Measurements from ENCODE around the gene MACROD2.

The MACROD2 gene

DNA sequence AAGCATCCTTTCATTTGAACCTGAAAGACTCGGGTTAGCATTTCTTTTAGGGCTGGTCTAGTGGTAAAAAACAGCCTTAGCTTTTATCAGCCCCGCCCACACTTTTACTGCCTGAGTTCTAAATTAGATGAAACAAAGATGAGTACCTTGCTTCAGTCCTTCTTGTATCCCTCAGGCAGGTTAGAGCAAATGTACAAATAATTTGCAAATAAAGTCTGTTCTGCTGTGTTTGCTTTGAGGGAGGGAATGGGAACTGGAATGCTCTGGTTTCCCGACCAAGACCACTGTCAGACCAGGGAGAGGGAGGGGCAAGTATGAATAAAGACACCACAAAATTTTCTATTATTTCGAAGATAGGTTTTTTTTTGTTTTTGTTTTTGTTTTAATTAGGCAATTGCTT lies 427.6 kb downstream of the MACROD2 start:
- POLR2A ChIA-PET: no interaction called here
- DNase-seq (ENCODE audit: low read depth, low spot score): no peak
- H3K4me3 ChIP-seq (ENCODE audit: low read depth, low read length): no peak overlapping the region
- TF ChIP-seq, protein P1, sequence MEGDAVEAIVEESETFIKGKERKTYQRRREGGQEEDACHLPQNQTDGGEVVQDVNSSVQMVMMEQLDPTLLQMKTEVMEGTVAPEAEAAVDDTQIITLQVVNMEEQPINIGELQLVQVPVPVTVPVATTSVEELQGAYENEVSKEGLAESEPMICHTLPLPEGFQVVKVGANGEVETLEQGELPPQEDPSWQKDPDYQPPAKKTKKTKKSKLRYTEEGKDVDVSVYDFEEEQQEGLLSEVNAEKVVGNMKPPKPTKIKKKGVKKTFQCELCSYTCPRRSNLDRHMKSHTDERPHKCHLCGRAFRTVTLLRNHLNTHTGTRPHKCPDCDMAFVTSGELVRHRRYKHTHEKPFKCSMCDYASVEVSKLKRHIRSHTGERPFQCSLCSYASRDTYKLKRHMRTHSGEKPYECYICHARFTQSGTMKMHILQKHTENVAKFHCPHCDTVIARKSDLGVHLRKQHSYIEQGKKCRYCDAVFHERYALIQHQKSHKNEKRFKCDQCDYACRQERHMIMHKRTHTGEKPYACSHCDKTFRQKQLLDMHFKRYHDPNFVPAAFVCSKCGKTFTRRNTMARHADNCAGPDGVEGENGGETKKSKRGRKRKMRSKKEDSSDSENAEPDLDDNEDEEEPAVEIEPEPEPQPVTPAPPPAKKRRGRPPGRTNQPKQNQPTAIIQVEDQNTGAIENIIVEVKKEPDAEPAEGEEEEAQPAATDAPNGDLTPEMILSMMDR (IDR thresholded peaks at IDR 0.05; ENCODE audit: insufficient read depth, low read length, missing control alignments): no peak
- CTCF ChIA-PET: no interaction called here

DNA sequence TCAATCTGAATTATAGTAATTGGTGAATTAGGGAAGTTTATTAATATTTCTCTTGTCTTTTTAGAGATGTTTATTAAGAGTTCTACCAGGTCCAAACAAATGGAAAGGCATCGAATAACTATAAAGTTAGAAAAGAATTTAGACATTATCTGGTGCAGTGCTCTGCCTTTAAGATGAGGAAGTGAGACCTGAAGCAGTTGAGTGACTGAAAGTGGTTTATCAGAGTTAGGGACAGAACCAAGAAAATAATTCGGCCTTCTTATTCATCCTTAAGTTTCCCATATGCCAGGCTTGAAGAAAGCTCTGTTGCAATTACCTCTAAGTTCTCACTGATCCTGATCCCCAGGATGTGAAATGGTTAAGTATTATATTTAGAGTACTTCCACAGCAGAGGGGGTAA lies 436.3 kb downstream of the MACROD2 start:
- TF ChIP-seq, protein P1 (IDR thresholded peaks at IDR 0.05; ENCODE audit: insufficient read depth, low read length, missing control alignments): no peak
- POLR2A ChIA-PET: no interaction called here
- DNase-seq (ENCODE audit: low read depth, low spot score): no peak
- no peak overlapping the region for H3K4me3 ChIP-seq (ENCODE audit: low read depth, low read length)
- CTCF ChIA-PET: no interaction called here

DNA sequence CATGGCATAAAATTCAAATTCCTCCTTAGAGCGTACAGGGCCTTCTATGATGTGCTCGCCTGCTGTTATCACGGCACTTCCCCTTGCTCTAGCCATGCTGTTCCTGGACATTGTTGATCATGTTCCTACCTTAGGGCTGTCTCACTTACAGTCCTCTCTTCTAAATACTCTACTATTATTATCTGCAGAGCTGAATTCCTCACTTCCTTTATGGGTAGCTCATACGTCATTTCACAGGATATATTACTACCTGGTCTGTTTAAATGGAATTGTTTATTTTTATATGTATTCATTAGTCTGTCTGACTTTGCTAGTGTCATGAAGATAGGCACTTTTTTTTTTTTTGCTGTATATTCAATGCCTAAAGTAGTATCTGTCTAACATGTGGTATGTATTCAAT lies 436.8 kb downstream of the MACROD2 start:
- DNase-seq (ENCODE audit: low read depth, low spot score): no peak
- ChIA-PET POLR2A (no interaction called here), CTCF (no interaction called here)
- H3K4me3 ChIP-seq (ENCODE audit: low read depth, low read length): no peak overlapping the region
- TF ChIP-seq, protein P1 (IDR thresholded peaks at IDR 0.05; ENCODE audit: insufficient read depth, low read length, missing control alignments): no peak

DNA sequence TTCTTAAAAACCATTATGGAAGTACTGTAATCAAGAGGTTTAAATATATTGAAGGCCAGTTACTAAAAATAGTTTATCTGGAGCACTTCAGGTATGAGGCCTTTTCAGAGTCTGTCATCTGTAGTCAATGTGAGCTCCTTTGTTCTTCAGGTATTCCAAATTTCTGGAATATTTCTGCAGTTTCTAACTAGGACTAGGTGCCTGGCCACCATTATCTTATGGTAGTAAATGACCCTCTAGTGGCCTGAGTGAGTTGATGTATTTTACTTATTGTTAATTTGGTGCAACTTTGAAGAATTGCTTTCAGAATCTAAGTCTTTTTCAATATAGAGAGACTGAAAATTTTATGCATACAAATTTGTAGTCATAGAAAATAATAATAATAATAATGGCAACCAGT lies 437.3 kb downstream of the MACROD2 start:
- no peak for DNase-seq (ENCODE audit: low read depth, low spot score)
- CTCF ChIA-PET: no interaction called here
- H3K4me3 ChIP-seq (ENCODE audit: low read depth, low read length): no peak overlapping the region
- POLR2A ChIA-PET: no interaction called here
- TF ChIP-seq, protein P1 (IDR thresholded peaks at IDR 0.05; ENCODE audit: insufficient read depth, low read length, missing control alignments): no peak

DNA sequence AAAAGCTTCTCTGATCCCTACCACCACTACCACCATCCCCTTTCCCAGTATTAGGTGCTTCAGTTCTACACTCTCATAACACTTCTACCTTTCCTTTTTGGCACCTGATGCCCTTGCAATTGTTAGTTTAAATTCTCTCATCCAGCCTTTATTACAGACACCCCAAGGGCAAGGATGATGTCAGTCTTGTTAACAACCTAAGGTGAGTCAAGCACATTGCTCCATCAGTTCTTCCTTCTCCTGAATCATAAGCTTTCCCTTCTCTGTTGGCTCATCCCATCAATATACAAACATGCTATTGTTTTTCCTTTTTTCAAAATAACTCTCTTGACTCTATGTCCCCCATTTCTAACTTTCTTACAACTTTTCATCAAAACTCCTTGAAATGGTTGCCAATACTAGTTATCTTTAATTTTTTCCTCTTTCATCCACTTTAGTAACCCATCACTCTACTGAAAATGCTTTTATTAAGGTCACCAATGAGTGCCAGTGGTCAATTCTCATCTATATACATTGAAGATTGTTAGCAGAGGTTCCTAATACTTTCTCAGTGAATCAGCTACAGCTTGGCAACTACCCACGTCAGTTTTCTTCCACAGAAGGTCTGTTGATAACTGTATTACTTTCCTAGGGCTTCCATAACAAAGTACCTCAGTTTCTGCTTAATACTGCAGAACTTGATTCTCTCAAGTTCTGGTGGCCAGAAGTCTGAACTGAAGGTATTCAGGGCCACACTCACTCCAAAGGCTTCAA lies 439.2 kb downstream of the MACROD2 start:
- no peak overlapping the region for H3K4me3 ChIP-seq (ENCODE audit: low read depth, low read length)
- ChIA-PET CTCF (no interaction called here), POLR2A (no interaction called here)
- DNase-seq (ENCODE audit: low read depth, low spot score): no peak
- TF ChIP-seq, protein P1 (IDR thresholded peaks at IDR 0.05; ENCODE audit: insufficient read depth, low read length, missing control alignments): no peak

DNA sequence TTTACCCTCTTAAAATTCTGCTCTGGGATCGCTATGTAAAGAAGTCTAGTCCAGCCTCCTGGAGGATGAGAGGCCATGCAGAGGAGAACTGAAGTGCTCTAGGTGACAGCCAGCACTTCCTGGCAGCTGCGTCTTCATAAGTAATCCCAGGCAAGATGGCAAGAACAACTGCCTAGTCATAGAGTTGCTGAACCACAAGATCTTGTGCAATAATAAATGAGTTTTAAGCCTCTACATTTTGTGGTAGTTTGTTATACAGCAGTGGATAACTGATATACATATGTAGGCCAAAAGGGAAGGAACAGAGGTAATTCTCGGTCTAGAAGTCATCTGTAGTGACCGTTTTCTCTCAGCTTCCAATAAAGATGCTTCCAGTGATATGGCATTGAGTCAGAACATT lies 445.9 kb downstream of the MACROD2 start:
- H3K4me3 ChIP-seq (ENCODE audit: low read depth, low read length): no peak overlapping the region
- ChIA-PET POLR2A (no interaction called here), CTCF (no interaction called here)
- TF ChIP-seq, protein P1 (IDR thresholded peaks at IDR 0.05; ENCODE audit: insufficient read depth, low read length, missing control alignments): no peak
- DNase-seq (ENCODE audit: low read depth, low spot score): no peak
